GM19193 (cell line): ENCODE measurements around the gene RPL22.

Experiments
- POLR2A ChIP-seq: IDR thresholded peaks from 4 replicates; pipeline ENCODE4 v1.6.1; 2011; ENCODE audit not compliant: insufficient read depth, insufficient read length; ENCODE audit errors: extremely low read depth

The RPL22 gene

DNA sequence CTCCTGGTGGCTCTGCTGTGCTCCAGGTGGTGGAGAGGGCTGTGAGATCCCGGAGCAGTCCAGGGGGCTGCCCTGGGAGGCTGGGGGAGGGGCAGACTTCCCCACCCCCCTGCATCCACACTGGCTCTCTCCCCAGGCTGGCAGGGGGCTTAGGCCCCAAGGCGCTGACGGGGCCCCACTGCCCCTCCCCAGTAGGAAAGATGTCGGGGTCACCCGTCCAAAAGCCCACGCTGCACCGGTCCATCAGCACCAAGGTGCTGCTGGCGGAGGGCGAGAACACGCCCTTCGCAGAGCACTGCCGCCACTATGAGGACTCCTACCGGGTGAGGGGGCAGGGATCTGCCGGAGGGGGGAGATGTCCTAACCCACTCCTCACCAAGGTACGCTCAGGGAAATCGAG, 12.3 kb upstream of the RPL22 start:
- TF ChIP-seq POLR2A = no peak

GRCh38 chr1:6210591-6211355, 11.4 kb upstream of the RPL22 start:
- no peak for TF ChIP-seq POLR2A

DNA sequence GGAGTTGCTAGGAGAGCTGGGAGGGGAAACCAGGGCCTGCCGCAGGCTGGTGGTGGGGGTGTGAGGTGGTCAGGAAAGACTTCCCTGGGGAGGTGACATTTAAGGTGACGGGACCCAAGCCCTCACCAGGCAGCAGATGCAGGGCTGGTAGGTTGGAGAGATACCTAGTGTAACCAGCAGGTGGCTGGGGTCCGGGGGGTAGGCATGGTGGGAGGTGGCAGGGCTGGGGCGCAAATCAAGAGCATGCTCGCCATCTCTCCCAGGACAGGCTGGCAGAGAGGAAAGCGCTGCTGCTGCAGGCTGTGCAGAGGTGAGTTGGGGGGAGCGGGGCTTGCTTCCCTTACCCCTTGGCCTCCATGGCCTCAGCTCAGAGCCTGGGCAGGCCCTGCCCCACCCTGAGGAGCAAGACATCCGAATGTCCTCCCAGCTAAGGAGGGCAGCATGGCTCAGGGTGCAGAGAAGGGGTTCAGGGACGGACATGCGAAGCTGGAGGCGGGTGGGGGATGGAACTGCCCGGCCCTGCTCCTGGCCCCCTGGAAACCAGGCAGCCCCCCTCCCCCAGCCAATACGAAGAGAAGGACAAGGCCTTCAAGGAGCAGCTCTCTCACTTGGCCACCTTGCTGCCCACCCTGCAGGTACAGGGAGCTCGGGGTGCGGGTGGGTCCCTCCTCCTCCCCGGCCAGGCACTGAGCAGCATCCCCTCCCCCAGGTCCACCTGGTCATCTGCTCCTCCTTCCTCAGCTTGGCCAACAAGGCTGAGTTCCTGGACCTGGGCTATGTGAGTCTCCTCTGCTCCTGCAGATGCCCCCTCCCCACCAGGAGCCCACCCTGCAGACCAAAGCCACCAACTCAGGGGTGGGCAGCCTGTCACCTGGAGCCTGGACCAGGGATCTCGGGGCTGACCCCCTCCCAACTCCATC, 10.5 kb upstream of the RPL22 start:
- TF ChIP-seq POLR2A = no peak

DNA sequence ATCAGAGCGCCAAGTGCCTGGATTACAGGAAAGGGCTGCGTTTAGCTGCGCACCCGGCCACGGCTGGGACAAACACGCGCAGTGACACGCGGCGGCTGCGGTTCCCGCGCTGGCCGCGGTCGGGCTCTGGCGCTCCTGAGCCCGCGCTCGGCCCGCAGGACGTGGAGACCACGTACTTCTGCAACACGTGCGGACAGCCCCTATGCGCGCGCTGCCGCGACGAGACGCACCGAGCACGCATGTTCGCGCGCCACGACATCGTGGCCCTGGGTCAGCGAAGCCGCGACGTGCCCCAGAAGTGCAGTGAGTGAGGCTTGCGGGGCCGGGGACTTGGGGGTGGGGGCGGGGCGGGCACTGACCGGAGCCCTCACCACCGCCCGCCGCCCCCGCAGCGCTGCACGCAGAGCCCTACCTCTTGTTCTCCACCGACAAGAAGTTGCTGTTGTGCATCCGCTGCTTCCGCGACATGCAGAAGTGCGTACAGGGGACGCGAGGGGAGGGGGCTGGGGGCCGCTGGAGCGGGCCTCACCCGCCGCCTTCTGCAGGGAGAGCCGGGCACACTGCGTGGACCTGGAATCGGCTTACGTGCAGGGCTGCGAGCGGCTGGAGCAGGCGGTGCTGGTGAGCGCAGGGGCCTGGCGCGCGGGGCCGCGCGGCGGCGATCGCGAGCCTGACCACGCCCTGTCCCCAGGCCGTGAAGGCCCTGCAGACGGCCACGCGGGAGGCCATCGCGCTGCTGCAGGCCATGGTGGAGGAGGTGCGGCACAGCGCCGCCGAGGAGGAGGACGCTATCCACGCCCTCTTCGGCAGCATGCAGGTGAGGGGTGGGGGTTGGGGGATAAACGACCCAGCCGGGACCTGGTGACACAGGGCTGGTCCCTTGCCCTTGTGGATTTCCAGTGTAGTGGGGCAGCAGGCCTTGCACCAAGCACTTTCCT, 9.6 kb upstream of the RPL22 start:
- TF ChIP-seq POLR2A = no peak

DNA sequence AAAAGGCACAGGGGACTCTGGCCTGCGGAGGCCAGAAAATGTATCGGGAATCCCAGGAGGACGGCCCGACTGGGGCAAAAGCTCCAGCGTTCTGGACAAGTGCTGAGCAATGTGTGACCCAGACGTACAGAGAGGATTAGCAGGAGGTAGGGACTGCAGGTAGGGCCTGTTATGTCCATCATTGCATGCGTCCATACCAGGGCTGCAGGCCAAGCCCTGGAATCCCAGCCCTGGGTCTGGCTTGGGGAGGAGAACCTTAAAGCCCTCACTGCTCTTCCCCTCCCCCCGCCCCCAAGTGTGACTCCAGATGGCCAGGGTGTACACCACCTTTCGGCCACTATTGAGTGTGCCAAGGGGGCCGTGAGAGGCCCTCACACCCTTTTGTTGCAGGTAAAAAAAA, 8.5 kb upstream of the RPL22 start:
- no peak for TF ChIP-seq POLR2A

DNA sequence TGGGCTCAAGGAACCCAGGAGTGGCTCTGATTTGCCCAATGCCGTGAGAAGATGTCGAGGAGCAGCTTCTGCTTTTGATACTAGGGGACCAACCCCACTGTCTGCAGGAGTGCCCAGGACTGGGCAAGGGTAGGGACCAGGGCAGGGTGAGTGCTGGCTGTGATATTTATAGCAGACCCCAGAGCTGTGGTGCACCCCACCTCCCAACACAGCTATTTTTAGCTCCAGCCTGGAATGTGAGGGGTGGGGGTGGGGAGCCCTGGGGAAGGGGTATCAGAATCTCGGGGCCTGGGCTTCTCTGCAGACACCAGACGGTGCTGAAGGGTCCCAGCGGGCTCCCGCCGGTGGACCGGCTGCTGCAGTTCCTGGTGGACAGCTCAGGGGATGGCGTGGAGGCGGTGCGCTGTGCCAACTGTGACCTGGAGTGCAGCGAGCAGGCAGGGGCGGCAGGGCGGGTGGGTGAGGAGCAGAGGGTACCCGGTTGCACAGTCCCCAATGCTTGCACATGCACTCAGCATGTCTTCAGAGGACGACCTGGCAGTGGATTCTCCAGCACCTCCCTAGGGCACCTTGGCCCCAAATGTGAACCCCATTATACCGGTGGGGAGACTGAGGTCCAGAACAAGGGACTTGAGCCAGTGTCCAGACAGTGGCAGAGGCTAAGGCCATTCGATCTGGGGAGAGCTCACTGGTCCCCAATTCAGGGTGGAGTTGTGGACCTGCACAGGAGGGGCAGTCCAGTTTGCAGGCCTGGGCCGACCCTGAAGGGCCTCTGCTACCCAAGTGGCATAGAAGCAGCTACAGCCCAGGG, 7.9 kb upstream of the RPL22 start:
- TF ChIP-seq POLR2A = no peak

GRCh38 chr1:6206520-6206855, 7.1 kb upstream of the RPL22 start:
- TF ChIP-seq POLR2A = no peak

- peak; percentile 77 for TF ChIP-seq POLR2A
These were observed 6.6 kb upstream of the RPL22 start, which contains the start of gene RNF207 for GRCh38 chr1:6205849-6206519. RNF207 (plus strand) TSS chr1:6206119; CDS start chr1:6206536, 417 bp downstream.

- no peak for TF ChIP-seq POLR2A
These were observed 2.9 kb upstream of the RPL22 start for GRCh38 chr1:6202256-6202655.

- no peak for TF ChIP-seq POLR2A
These were observed 904 bp upstream of the RPL22 start for GRCh38 chr1:6200188-6200809.

GRCh38 chr1:6198646-6199297, 623 bp downstream of the RPL22 start:
- no peak for TF ChIP-seq POLR2A

DNA sequence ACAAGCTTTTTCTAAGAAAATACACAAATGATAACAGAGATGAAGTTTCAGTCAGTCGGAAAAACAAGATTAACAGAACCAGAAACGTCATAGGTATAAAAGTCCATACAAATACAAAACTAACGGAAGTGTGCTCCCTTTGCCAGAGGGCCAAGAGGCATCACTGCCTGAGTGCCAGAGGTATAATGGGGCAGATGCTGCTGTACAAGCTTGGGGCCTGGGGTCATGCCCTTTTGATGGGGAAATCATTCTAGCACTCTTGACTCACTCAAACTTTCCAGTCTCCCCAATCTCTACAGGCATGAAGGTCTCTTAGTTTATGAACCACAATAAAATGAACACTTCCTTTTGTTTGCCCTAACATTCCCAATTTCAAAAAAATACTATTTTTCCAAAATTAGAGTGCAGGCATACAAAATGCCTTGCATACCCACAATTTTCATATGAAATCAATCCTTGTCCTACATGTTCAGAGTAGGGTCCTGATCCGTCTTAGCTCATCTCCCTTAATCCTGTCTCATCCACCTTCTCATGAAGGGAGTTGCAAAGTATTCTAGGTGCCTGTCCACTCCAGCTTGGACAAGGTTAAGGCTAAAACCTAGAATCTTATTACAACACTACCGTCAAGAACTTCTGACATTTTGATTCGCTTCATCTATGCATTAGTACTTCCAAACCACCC, 1.5 kb downstream of the RPL22 start:
- TF ChIP-seq POLR2A = no peak
